ENCODE data around the gene SLC25A43.

SLC25A43 gene

DNA sequence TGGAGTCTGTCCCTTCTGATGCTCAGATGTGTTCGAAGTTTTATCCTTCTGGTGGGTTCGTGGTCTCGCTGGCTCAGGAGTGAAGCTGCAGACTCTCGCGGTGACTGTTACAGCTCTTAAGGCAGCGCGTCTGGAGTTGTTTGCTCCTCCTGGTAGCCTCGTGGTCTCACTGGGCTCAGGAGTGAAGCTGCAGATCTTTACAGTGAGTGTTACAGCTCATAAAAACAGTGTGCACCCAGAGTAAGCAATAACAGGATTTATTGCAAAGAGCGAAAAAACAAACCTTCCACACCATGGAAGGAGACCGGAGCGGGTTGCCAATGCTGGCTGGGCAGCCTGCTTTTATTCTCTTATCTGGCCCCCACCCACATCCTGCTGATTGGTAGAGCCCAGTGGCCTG is 87.6 kb downstream of the SLC25A43 start:
- TF ChIP-seq YY1 (IDR thresholded peaks at IDR 0.05; ENCODE audit: low read depth) (no peak), EP300 (IDR thresholded peaks at IDR 0.05; ENCODE audit: borderline replicate concordance) (no peak), FOXM1 (IDR thresholded peaks at IDR 0.05; ENCODE audit: borderline replicate concordance, low read depth) (no peak), EGR1 (IDR thresholded peaks at IDR 0.05) (no peak), ZBTB7A (IDR thresholded peaks at IDR 0.05; ENCODE audit: low read depth) (no peak), TAF1 (IDR thresholded peaks at IDR 0.05; ENCODE audit: low read depth) (no peak), TEAD4 (IDR thresholded peaks at IDR 0.05) (no peak), RAD21 (IDR thresholded peaks at IDR 0.05; ENCODE audit: low read depth) (no peak)
- TF ChIP-seq, protein P1, sequence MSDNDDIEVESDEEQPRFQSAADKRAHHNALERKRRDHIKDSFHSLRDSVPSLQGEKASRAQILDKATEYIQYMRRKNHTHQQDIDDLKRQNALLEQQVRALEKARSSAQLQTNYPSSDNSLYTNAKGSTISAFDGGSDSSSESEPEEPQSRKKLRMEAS (IDR thresholded peaks at IDR 0.05) = no peak
- TF ChIP-seq, protein P2, sequence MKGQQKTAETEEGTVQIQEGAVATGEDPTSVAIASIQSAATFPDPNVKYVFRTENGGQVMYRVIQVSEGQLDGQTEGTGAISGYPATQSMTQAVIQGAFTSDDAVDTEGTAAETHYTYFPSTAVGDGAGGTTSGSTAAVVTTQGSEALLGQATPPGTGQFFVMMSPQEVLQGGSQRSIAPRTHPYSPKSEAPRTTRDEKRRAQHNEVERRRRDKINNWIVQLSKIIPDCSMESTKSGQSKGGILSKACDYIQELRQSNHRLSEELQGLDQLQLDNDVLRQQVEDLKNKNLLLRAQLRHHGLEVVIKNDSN (IDR thresholded peaks at IDR 0.05) = no peak
- TF ChIP-seq, protein P3, sequence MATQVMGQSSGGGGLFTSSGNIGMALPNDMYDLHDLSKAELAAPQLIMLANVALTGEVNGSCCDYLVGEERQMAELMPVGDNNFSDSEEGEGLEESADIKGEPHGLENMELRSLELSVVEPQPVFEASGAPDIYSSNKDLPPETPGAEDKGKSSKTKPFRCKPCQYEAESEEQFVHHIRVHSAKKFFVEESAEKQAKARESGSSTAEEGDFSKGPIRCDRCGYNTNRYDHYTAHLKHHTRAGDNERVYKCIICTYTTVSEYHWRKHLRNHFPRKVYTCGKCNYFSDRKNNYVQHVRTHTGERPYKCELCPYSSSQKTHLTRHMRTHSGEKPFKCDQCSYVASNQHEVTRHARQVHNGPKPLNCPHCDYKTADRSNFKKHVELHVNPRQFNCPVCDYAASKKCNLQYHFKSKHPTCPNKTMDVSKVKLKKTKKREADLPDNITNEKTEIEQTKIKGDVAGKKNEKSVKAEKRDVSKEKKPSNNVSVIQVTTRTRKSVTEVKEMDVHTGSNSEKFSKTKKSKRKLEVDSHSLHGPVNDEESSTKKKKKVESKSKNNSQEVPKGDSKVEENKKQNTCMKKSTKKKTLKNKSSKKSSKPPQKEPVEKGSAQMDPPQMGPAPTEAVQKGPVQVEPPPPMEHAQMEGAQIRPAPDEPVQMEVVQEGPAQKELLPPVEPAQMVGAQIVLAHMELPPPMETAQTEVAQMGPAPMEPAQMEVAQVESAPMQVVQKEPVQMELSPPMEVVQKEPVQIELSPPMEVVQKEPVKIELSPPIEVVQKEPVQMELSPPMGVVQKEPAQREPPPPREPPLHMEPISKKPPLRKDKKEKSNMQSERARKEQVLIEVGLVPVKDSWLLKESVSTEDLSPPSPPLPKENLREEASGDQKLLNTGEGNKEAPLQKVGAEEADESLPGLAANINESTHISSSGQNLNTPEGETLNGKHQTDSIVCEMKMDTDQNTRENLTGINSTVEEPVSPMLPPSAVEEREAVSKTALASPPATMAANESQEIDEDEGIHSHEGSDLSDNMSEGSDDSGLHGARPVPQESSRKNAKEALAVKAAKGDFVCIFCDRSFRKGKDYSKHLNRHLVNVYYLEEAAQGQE (IDR thresholded peaks at IDR 0.05; ENCODE audit: low read depth) = no peak

DNA sequence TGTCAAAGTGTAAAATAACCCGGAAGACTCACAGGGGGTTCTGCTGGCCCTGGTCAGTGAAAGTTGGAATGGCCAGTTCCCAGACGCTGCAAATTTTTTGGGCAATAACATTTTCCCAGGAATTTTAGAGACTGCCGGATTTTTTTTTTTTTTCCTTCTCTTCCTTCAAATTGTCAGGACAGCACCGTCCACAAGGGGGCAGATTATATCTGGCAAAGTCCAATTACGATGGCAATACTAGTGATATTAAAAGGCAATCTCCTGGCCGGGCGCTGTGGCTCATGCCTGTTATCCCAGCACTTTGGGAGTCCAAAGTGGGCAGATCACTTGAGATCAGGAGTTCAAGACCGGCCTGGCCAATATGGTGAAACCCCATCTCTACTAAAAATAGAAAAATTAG is 89.6 kb downstream of the SLC25A43 start:
- no peak for TF ChIP-seq ZBTB7A (IDR thresholded peaks at IDR 0.05; ENCODE audit: low read depth)
- no peak for TF ChIP-seq TCF12 (IDR thresholded peaks at IDR 0.05; ENCODE audit: low read depth)
- TF ChIP-seq RAD21 (IDR thresholded peaks at IDR 0.05; ENCODE audit: low read depth) = peak; percentile 64

DNA sequence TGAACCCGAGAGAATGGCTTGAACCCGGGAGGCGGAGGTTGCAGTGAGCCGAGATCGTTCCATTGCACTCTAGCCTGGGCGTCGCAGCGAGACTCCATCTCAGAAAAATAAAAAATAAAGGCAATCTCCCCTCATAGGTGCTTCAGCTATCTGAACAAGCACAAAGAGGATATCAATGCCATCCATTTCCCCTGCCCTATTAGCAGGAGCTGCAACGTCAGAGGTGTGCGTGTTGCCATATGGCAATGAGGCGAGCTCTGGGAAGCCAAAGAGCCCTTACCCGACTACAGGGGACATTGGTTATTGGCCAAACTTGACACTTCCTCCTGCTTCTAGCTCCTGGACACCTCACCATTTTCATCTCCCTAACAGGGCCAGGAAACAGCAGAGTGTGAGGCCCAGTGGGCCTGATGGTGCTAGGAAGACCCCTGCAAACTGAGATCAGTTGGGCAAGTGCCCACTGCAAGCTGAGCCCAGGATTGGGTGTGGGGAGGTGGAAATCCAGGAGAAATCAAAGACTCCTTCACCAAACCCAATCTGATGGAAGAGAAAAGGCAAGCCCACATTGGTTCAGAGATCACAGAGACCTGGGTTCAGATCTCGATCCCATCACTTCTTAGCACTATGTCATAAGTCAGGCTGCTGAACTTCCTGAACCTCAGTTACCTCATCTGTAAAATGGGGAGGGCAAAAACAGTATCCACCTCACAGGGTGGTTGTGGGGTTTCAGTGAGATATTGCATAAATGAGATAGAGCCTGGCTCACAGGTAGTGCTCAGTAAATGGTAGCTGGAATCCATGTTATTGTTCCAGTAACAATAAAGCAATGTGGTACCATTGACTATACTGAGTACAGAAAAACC is 90.3 kb downstream of the SLC25A43 start:
- TF ChIP-seq ZBTB7A (IDR thresholded peaks at IDR 0.05; ENCODE audit: low read depth) = no peak
- TF ChIP-seq TAF1 (IDR thresholded peaks at IDR 0.05; ENCODE audit: low read depth) = no peak
- no peak for TF ChIP-seq RAD21 (IDR thresholded peaks at IDR 0.05; ENCODE audit: low read depth)
- TF ChIP-seq, protein P2 (IDR thresholded peaks at IDR 0.05) = no peak
- no peak for TF ChIP-seq YY1 (IDR thresholded peaks at IDR 0.05; ENCODE audit: low read depth)
- TF ChIP-seq CEBPB (IDR thresholded peaks at IDR 0.05) = no peak
- TF ChIP-seq TEAD4 (IDR thresholded peaks at IDR 0.05) = no peak

DNA sequence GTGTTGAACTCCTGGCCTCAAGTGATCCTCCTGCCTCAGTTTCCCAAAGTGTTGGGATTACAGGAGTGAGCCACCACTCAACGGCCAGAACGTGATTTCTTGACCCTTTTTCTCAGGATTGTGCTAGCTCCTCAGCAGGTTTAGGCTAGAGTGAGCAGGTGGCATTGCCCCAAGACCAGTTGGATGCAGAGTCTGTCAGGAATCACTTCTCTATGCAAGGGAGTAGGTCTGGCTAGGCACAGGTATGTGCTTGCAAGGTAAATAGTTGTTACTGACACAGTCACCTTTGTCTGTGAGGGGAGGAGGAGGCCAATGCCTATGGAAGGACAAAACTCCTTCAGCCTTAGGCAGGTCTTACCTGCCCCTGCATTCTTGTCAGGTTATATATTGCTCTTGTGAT is 93.3 kb downstream of the SLC25A43 start:
- no peak for TF ChIP-seq TCF12 (IDR thresholded peaks at IDR 0.05; ENCODE audit: low read depth)
- no peak for TF ChIP-seq EP300 (IDR thresholded peaks at IDR 0.05; ENCODE audit: borderline replicate concordance)
- no peak for TF ChIP-seq NFIC (IDR thresholded peaks at IDR 0.05)
- no peak for TF ChIP-seq ZBTB7A (IDR thresholded peaks at IDR 0.05; ENCODE audit: low read depth)

DNA sequence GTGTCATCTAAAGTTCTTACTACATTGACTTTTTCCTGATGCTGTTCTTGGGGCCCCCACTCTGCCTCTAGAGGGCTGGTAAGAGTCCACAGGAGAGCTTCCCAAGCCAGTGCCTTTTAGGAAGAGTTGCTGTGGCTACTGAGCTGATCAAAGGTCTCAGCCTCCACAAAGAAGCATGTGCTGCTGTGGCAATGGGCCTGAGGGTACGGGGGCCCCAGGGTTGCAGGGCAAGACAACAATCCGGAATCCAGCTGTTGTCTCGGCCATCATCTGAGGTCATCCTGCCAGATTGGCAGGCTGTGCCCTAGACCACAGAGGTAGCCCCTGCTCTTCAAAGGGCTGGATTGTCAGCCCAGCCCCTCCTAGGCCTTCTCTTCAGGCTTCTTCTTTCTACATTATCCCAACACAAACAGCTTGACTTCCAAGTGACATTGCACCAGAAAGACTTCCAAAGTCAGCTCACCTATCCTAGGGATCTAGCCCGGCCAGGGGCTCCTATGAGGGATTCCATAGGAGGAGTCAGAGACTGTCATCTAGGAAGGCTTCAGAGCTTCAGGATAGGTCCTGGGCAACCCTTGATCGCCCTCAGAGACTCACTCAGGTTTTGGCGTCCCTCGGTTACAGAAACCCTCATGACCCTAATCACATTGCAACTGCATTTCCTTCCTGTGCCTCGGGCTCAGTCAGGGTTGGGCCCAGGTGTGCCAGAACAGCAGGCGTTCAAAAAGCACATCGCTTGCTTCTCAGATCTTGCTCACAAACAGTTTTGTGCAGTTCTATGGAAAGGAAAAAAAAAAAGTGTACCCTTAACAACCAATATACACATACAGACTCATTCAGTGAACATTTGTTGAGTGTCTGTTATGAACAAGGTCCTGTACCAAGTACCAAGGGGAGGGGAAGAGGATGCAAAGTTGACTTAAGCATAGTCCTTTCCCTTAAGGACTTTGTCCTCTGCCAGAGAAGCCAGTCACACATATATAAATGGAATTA is 96.9 kb downstream of the SLC25A43 start:
- TF ChIP-seq TAF1 (IDR thresholded peaks at IDR 0.05; ENCODE audit: low read depth) (no peak), FOXM1 (IDR thresholded peaks at IDR 0.05; ENCODE audit: borderline replicate concordance, low read depth) (no peak), TCF12 (IDR thresholded peaks at IDR 0.05; ENCODE audit: low read depth) (no peak), TEAD4 (IDR thresholded peaks at IDR 0.05) (no peak), CREB1 (IDR thresholded peaks at IDR 0.05; ENCODE audit: low read depth) (no peak), RAD21 (IDR thresholded peaks at IDR 0.05; ENCODE audit: low read depth) (no peak), YY1 (IDR thresholded peaks at IDR 0.05; ENCODE audit: low read depth) (no peak), ZBTB7A (IDR thresholded peaks at IDR 0.05; ENCODE audit: low read depth) (no peak), NFIC (IDR thresholded peaks at IDR 0.05) (no peak), CEBPB (IDR thresholded peaks at IDR 0.05) (no peak), EGR1 (IDR thresholded peaks at IDR 0.05) (no peak)
- TF ChIP-seq, protein P1 (IDR thresholded peaks at IDR 0.05) = no peak
- TF ChIP-seq, protein P3 (IDR thresholded peaks at IDR 0.05; ENCODE audit: low read depth) = no peak
- TF ChIP-seq, protein P2 (IDR thresholded peaks at IDR 0.05) = no peak

All from Ishikawa (cell line).